Middle frontal gyrus (tissue), 1 donor: ENCODE results near the gene KCNK4.
"Not testable (repeated sequence)": the region's sequence is repeated elsewhere in the genome, so short reads cannot be mapped to it uniquely, and the experiment has no call there.

Source experiments
- DNase-seq: peaks from one replicate; pipeline ENCODE4 v3.0.0-alpha.2; 2015; ENCODE audit warnings: low spot score; ENCODE audit errors: extremely low spot score

The KCNK4 gene

GRCh38 chr11:64305691-64306562 is 14.8 kb downstream of the KCNK4 start:
- DNase-seq = no peak

GRCh38 chr11:64306563-64306875 is 15.4 kb downstream of the KCNK4 start:
- DNase-seq = no peak

GRCh38 chr11:64306876-64307622 is 15.9 kb downstream of the KCNK4 start:
- DNase-seq = no peak

GRCh38 chr11:64307795-64308194 is 16.7 kb downstream of the KCNK4 start:
- not testable (repeated sequence) for DNase-seq

GRCh38 chr11:64312947-64313346 is 21.8 kb downstream of the KCNK4 start:
- DNase-seq = no peak

- DNase-seq = no peak
These were observed 22.5 kb downstream of the KCNK4 start for GRCh38 chr11:64313491-64314145.

- no peak for DNase-seq
These were observed 23.2 kb downstream of the KCNK4 start for GRCh38 chr11:64314146-64314804.

GRCh38 chr11:64314805-64315561 is 23.9 kb downstream of the KCNK4 start:
- no peak for DNase-seq

- DNase-seq = not testable (repeated sequence)
These were observed 24.8 kb downstream of the KCNK4 start for GRCh38 chr11:64315667-64316526.

- no peak for DNase-seq
These were observed 25.7 kb downstream of the KCNK4 start for GRCh38 chr11:64316672-64317324.

GRCh38 chr11:64317325-64317960 is 26.3 kb downstream of the KCNK4 start, which contains the start of gene TRMT112:
TRMT112 (minus strand) TSS chr11:64317559; CDS start chr11:64317526, 33 bp downstream.
- DNase-seq = peak; percentile 94

GRCh38 chr11:64317961-64318765 is 27.1 kb downstream of the KCNK4 start, which contains the start of gene PRDX5:
PRDX5 (plus strand) TSS chr11:64318121; CDS start chr11:64318216, 95 bp downstream.
- peak; percentile 95 for DNase-seq

- no peak for DNase-seq
These were observed 28.0 kb downstream of the KCNK4 start for GRCh38 chr11:64318766-64319761.

- DNase-seq = no peak
These were observed 29.5 kb downstream of the KCNK4 start for GRCh38 chr11:64320556-64320955.

- DNase-seq = no peak
These were observed 29.9 kb downstream of the KCNK4 start for GRCh38 chr11:64321026-64321425.

GRCh38 chr11:64321533-64321932 is 30.4 kb downstream of the KCNK4 start:
- no peak for DNase-seq

- no peak for DNase-seq
These were observed 31.8 kb downstream of the KCNK4 start for GRCh38 chr11:64322925-64323260.
